Bronchial epithelial cell (primary cell): ENCODE measurements around the gene BIN2. TPM values are rescaled to one million over a fixed set of nuclear protein-coding genes. Genes with fewer than 3 reads are reported as not detected.
A peak's percentile ranks its signal among the peaks of the same experiment; 100 is the strongest.

ENCODE experiments used
- DNase-seq: peaks from one replicate; pipeline ENCODE4 v3.0.0-alpha.2; 2010; ENCODE audit warnings: low read depth
- FAIRE-seq: peaks from 2 replicates; lab custom pipeline; 2011; peaks lifted over from hg19 to GRCh38; lab: Jason Lieb, UNC
- H3K27me3 ChIP-seq: 2 replicates; pipeline ENCODE4 v1.5.1; 2011; ENCODE audit warnings: low read length; ENCODE audit not compliant: control insufficient read depth, insufficient read depth
- H3K36me3 ChIP-seq: 2 replicates; pipeline ENCODE4 v1.5.1; 2011; ENCODE audit warnings: low read length; ENCODE audit not compliant: control insufficient read depth, insufficient read depth
- H3K4me3 ChIP-seq: 2 replicates; pipeline ENCODE4 v1.5.1; 2011; ENCODE audit warnings: mild to moderate bottlenecking, low read depth, low read length, control low read depth
- CTCF ChIP-seq: IDR thresholded peaks from 2 replicates; pipeline ENCODE4 v1.5.1; 2011; ENCODE audit warnings: mild to moderate bottlenecking, moderate library complexity, low read length, control low read depth, inconsistent platforms; ENCODE audit not compliant: insufficient read depth, severe bottlenecking
- total RNA-seq: library from RNA; depleted of rRNA; stranded (reverse); fragments of >200 nt; gene quantifications from 2 replicates; pipeline ENCODE4 v1.2.1, GENCODE V29; 2014

Gene BIN2
- total RNA-seq, 1 donor from 2014 or later, result not detected

GRCh38 chr12:51357374-51358047 is 33.5 kb upstream of the BIN2 start:
- DNase-seq (no peak), FAIRE-seq (no peak)
- Histone ChIP-seq H3K4me3 (no peak overlapping the region), H3K36me3 (peaks cover 30% of the 10 kb centered on the region), H3K27me3 (no peaks in the 10 kb centered on the region)
- TF ChIP-seq CTCF, result no peak

- no peak for FAIRE-seq
- Histone ChIP-seq H3K4me3 (no peak overlapping the region), H3K36me3 (peaks cover 8% of the 10 kb centered on the region), H3K27me3 (no peaks in the 10 kb centered on the region)
- peak; percentile 75 for TF ChIP-seq CTCF
- DNase-seq, result peak; percentile 33
Measured at GRCh38 chr12:51351913-51352532, 28.0 kb upstream of the BIN2 start.

- FAIRE-seq (no peak), DNase-seq (peak; percentile 73)
- no peak overlapping the region for H3K4me3 ChIP-seq
- TF ChIP-seq CTCF, result no peak
- no peaks in the 10 kb centered on the region for H3K36me3 ChIP-seq
- no peaks in the 10 kb centered on the region for H3K27me3 ChIP-seq
Measured at GRCh38 chr12:51349026-51349425, 25.1 kb upstream of the BIN2 start.

- FAIRE-seq (no peak), DNase-seq (no peak)
- H3K27me3 ChIP-seq, result no peaks in the 10 kb centered on the region
- no peaks in the 10 kb centered on the region for H3K36me3 ChIP-seq
- H3K4me3 ChIP-seq, result no peak overlapping the region
- TF ChIP-seq CTCF, result no peak
Measured at GRCh38 chr12:51348116-51348515, 24.1 kb upstream of the BIN2 start.

GRCh38 chr12:51346581-51346980 is 22.6 kb upstream of the BIN2 start, which contains the start of gene CELA1:
Gene CELA1, minus strand, starts transcription at chr12:51346679. Its CDS starts 41 bp downstream, at chr12:51346638.
- TF ChIP-seq CTCF, result no peak
- H3K36me3 ChIP-seq, result no peaks in the 10 kb centered on the region
- no peaks in the 10 kb centered on the region for H3K27me3 ChIP-seq
- DNase-seq (no peak), FAIRE-seq (no peak)
- H3K4me3 ChIP-seq, result no peak within 1 kb of the TSS
